Measurements from ENCODE around the gene PRG2. TPM values are rescaled to one million over a fixed set of nuclear protein-coding genes. Genes with fewer than 3 reads are reported as not detected.
"Not testable (repeated sequence)": the region's sequence is repeated elsewhere in the genome, so short reads cannot be mapped to it uniquely, and the experiment has no call there.

The PRG2 gene
- total RNA-seq, 1 experiment from 2014 or later, result not detected

- DNase-seq (ENCODE audit: low spot score), result no peak
These were observed 22.2 kb downstream of the PRG2 start for GRCh38 chr11:57368106-57368844.

- no peak for DNase-seq (ENCODE audit: low spot score)
These were observed 25.4 kb downstream of the PRG2 start for GRCh38 chr11:57364851-57365660.

- no peak for DNase-seq (ENCODE audit: low spot score)
These were observed 27.0 kb downstream of the PRG2 start for GRCh38 chr11:57363131-57364080.

- DNase-seq (ENCODE audit: low spot score), result no peak
These were observed 28.5 kb downstream of the PRG2 start for GRCh38 chr11:57361926-57362325.

- not testable (repeated sequence) for DNase-seq (ENCODE audit: low spot score)
These were observed 29.0 kb downstream of the PRG2 start for GRCh38 chr11:57361420-57361819.

GRCh38 chr11:57360991-57361390, 29.5 kb downstream of the PRG2 start:
- DNase-seq (ENCODE audit: low spot score), result no peak

- no peak for DNase-seq (ENCODE audit: low spot score)
These were observed 30.4 kb downstream of the PRG2 start for GRCh38 chr11:57359896-57360690.

GRCh38 chr11:57359396-57359795, 31.1 kb downstream of the PRG2 start:
- no peak for DNase-seq (ENCODE audit: low spot score)

- DNase-seq (ENCODE audit: low spot score), result no peak
These were observed 31.5 kb downstream of the PRG2 start for GRCh38 chr11:57358991-57359390.

- DNase-seq (ENCODE audit: low spot score), result no peak
These were observed 31.9 kb downstream of the PRG2 start for GRCh38 chr11:57358543-57358961.

- DNase-seq (ENCODE audit: low spot score), result no peak
These were observed 32.6 kb downstream of the PRG2 start for GRCh38 chr11:57357856-57358255.

- DNase-seq (ENCODE audit: low spot score), result no peak
These were observed 33.1 kb downstream of the PRG2 start for GRCh38 chr11:57357310-57357709.

- no peak for DNase-seq (ENCODE audit: low spot score)
These were observed 34.2 kb downstream of the PRG2 start for GRCh38 chr11:57356268-57356667.

- no peak for DNase-seq (ENCODE audit: low spot score)
These were observed 35.8 kb downstream of the PRG2 start for GRCh38 chr11:57354699-57355098.

GRCh38 chr11:57353852-57354251, 36.6 kb downstream of the PRG2 start:
- DNase-seq (ENCODE audit: low spot score), result no peak

- no peak for DNase-seq (ENCODE audit: low spot score)
These were observed 37.0 kb downstream of the PRG2 start for GRCh38 chr11:57353446-57353845.

GRCh38 chr11:57353036-57353435, 37.4 kb downstream of the PRG2 start:
- no peak for DNase-seq (ENCODE audit: low spot score)

- peak; percentile 45 for DNase-seq (ENCODE audit: low spot score)
These were observed 40.8 kb downstream of the PRG2 start for GRCh38 chr11:57349491-57350274.

- DNase-seq (ENCODE audit: low spot score), result no peak
These were observed 41.7 kb downstream of the PRG2 start for GRCh38 chr11:57348636-57349313.

GRCh38 chr11:57348052-57348451, 42.4 kb downstream of the PRG2 start:
- DNase-seq (ENCODE audit: low spot score), result no peak
